Type B pancreatic cell (in vitro differentiated cells): ENCODE results near the gene VPS37B. TPM values are rescaled to one million over a fixed set of nuclear protein-coding genes. Genes with fewer than 3 reads are reported as not detected.

ENCODE experiments used
- DNase-seq: peaks from one replicate; pipeline ENCODE4 v3.0.0; 2021; ENCODE audit warnings: mixed read lengths; ENCODE audit not compliant: unreplicated experiment; ENCODE audit errors: extremely low spot score
- H3K27ac Mint-ChIP-seq: 2 replicates; pipeline ENCODE4 v1.8.0; 2021; ENCODE audit warnings: mild to moderate bottlenecking, mixed read lengths
- H3K27me3 Mint-ChIP-seq: 2 replicates; pipeline ENCODE4 v1.8.0; 2021; ENCODE audit warnings: mixed read lengths
- H3K36me3 Mint-ChIP-seq: 2 replicates; pipeline ENCODE4 v1.8.0; 2021; ENCODE audit warnings: mixed read lengths
- H3K4me1 Mint-ChIP-seq: one replicate; pipeline ENCODE4 v1.8.0; 2021; ENCODE audit warnings: mixed read lengths; ENCODE audit not compliant: unreplicated experiment
- H3K4me3 Mint-ChIP-seq: 2 replicates; pipeline ENCODE4 v1.8.0; 2021; ENCODE audit warnings: mild to moderate bottlenecking, mixed read lengths
- H3K9me3 Mint-ChIP-seq: 2 replicates; pipeline ENCODE4 v1.8.0; 2021; ENCODE audit warnings: mixed read lengths
- total RNA-seq: library from RNA; stranded (reverse); gene quantifications from 2 replicates; pipeline ENCODE4 v1.2.1, GENCODE V29; 2021; ENCODE audit warnings: low replicate concordance
- TF ChIP-seq, protein P1 (sequence below): fragments of 200-600 bp; sonication (generic); conservative IDR thresholded peaks from 2 replicates; pipeline ENCODE4 v1.5.0; 2021; ENCODE audit warnings: antibody characterized with exemption, mild to moderate bottlenecking

VPS37B gene
- total RNA-seq, 1 donor from 2014 or later, result 32.4 TPM

- no peaks in the 10 kb centered on the region for H3K9me3 Mint-ChIP-seq
- peaks cover 19% of the 10 kb centered on the region for H3K36me3 Mint-ChIP-seq
- TF ChIP-seq, protein P1, sequence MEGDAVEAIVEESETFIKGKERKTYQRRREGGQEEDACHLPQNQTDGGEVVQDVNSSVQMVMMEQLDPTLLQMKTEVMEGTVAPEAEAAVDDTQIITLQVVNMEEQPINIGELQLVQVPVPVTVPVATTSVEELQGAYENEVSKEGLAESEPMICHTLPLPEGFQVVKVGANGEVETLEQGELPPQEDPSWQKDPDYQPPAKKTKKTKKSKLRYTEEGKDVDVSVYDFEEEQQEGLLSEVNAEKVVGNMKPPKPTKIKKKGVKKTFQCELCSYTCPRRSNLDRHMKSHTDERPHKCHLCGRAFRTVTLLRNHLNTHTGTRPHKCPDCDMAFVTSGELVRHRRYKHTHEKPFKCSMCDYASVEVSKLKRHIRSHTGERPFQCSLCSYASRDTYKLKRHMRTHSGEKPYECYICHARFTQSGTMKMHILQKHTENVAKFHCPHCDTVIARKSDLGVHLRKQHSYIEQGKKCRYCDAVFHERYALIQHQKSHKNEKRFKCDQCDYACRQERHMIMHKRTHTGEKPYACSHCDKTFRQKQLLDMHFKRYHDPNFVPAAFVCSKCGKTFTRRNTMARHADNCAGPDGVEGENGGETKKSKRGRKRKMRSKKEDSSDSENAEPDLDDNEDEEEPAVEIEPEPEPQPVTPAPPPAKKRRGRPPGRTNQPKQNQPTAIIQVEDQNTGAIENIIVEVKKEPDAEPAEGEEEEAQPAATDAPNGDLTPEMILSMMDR, result no peak
- H3K27ac Mint-ChIP-seq, result peak overlapping the region; percentile 95
- peaks cover 48% of the 10 kb centered on the region for H3K4me1 Mint-ChIP-seq
- H3K4me3 Mint-ChIP-seq, result no peak overlapping the region
- no peak for DNase-seq
- H3K27me3 Mint-ChIP-seq, result no peaks in the 10 kb centered on the region
Observed at GRCh38 chr12:122870867-122871664, 24.9 kb downstream of the VPS37B start.

DNA sequence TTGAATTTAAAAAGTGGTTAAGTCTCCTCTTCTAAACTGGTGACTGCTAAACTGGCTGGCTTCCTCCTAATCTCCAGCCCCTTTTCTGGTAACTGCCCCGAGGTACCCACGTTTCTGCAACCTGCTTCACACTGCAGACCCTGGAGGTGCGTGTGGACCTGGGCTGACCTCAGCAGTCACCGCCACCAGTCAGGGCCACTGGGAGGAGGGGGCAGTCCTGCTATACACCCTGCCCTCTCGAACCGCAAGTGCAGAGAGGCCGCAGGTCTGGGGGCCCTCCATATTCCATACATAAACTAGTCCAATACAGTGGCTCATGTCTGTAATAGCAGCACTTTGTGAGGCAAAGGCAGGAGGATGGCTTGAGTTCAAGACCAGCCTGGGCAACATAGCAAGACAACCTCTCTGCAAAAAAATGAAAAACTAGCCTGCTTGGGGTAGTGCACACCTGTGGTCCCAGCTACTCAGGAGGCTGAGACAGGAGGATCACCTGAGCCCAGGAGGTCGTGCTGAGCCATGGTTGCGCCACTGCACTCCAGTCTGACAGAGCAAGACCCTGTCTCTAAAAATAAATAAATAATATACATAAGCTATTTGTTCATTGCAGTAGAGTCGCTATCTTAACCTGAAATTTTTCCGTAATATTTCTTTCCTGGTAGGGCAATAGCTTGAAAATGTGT, 25.6 kb downstream of the VPS37B start:
- TF ChIP-seq, protein P1, result no peak
- peaks cover 41% of the 10 kb centered on the region for H3K4me1 Mint-ChIP-seq
- no peak overlapping the region for H3K27ac Mint-ChIP-seq
- H3K36me3 Mint-ChIP-seq, result peaks cover 19% of the 10 kb centered on the region
- no peaks in the 10 kb centered on the region for H3K27me3 Mint-ChIP-seq
- H3K9me3 Mint-ChIP-seq, result no peaks in the 10 kb centered on the region
- H3K4me3 Mint-ChIP-seq, result no peak overlapping the region
- no peak for DNase-seq

GRCh38 chr12:122869207-122869973, 26.5 kb downstream of the VPS37B start:
- no peaks in the 10 kb centered on the region for H3K9me3 Mint-ChIP-seq
- TF ChIP-seq, protein P1, result no peak
- H3K4me1 Mint-ChIP-seq, result peaks cover 38% of the 10 kb centered on the region
- H3K27ac Mint-ChIP-seq, result peak overlapping the region; percentile 36
- DNase-seq, result no peak
- H3K27me3 Mint-ChIP-seq, result no peaks in the 10 kb centered on the region
- peaks cover 21% of the 10 kb centered on the region for H3K36me3 Mint-ChIP-seq
- H3K4me3 Mint-ChIP-seq, result no peak overlapping the region

DNA sequence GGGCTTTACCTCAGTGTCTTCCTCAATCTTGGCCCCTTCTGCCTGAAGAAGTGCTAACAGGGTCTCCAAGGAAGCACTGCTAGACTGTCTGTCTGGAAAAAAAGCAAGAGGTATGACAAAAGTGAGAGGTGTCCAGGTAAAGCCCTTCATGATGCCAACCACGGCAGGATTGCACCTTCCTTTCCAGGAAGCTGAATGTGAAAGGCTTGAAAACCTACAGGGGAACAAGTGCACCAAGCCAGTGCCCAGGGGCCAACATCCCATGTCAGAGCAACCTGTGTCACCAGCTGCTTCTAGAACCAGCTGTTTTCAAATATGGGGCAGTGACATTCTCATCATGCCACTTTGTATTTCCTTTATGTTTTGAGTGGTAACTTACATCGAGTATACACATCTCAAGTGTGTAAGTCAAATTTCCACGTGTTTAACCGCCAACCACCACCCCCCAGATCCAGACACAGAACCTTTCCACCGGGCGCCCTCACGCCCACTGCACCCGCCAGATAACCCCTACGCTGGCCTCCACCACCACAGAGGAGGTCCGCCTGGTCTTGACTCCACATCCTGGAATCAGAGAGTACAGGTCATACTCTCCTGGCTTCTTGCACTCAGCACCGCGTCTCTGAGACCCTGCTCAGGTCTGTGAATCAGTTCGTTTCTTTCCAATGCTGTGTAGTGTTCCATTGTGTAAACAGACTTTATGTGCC, 27.3 kb downstream of the VPS37B start:
- peaks cover 23% of the 10 kb centered on the region for H3K36me3 Mint-ChIP-seq
- TF ChIP-seq, protein P1, result no peak
- H3K27me3 Mint-ChIP-seq, result no peaks in the 10 kb centered on the region
- DNase-seq, result no peak
- peak overlapping the region; percentile 36 for H3K27ac Mint-ChIP-seq
- no peaks in the 10 kb centered on the region for H3K9me3 Mint-ChIP-seq
- peaks cover 30% of the 10 kb centered on the region for H3K4me1 Mint-ChIP-seq
- no peak overlapping the region for H3K4me3 Mint-ChIP-seq
